AG09319 (cell line): ENCODE results near the gene PALLD.

Experiments used
- DNase-seq: peaks from one replicate; pipeline ENCODE4 v3.0.0-alpha.2; 2010; ENCODE audit warnings: low read depth; ENCODE audit errors: extremely low read depth
- TF ChIP-seq, protein P1 (sequence below): IDR thresholded peaks from 2 replicates; pipeline ENCODE4 v1.5.1; 2011; ENCODE audit warnings: low read depth, mild to moderate bottlenecking, inconsistent platforms, low read length, moderate library complexity

Gene PALLD

DNA sequence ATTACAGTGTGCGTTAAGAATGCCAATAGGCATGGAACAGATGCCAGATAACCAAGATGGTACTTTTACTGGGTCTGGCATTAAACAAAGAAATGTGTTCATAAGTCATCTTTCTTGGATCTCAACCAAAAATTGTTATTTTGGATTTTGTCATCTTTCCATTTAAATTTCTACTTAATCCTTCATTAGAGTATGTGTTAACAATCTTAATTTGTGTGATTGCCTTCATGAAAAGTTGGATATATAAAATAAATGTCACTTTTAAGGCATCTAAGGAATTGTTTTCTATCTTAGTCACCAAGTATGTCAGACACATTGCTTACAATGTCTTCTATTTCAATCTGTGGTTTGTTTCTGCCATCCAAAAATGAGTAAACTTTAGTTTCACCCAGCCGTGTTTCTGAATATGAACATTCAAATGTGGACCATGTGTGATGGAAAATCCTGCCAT, 87.5 kb downstream of the PALLD start:
- TF ChIP-seq, protein P1, sequence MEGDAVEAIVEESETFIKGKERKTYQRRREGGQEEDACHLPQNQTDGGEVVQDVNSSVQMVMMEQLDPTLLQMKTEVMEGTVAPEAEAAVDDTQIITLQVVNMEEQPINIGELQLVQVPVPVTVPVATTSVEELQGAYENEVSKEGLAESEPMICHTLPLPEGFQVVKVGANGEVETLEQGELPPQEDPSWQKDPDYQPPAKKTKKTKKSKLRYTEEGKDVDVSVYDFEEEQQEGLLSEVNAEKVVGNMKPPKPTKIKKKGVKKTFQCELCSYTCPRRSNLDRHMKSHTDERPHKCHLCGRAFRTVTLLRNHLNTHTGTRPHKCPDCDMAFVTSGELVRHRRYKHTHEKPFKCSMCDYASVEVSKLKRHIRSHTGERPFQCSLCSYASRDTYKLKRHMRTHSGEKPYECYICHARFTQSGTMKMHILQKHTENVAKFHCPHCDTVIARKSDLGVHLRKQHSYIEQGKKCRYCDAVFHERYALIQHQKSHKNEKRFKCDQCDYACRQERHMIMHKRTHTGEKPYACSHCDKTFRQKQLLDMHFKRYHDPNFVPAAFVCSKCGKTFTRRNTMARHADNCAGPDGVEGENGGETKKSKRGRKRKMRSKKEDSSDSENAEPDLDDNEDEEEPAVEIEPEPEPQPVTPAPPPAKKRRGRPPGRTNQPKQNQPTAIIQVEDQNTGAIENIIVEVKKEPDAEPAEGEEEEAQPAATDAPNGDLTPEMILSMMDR: no peak
- peak; percentile 27 for DNase-seq

DNA sequence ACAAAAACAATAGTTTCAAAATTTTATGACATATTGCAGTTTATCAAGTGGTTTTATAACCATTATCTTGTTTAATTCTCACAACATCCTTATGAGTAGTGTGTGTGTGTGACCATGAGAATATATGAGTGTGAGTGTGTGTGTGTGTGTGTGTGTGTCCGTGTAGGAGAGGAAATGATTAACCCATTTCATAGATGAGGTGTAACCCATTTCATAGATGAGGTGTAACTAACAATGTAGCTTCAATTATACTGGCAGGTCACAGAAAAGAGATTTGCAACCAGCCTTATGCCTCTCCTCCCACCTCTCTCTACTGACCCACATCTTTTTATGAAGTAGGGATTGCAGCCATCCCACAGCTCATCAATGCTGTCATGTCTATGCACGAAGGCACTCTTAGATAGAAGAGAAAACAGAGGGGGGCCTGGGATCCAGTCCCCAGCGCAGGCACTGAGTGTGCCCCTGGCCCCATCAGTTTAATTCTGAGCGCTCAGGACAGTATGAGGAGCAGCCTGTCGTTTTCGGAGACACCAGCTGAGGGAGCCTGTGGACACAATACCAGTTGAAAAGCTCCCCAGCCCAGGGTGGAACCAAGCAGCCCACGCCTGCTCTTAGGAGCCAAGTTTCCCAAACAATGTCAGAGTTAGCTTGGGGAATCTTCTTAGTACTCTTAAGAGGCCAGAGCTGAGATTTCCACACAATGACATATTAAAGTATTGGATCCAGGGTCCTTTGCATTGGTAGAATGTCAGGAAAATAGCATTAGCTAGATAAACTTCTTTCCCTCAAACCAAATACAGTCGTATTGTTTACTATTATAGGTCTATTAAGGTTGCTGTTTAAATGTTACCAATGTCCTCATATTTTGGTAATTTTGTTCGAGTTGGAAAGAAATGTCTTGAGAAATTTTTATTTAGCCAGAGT, 88.6 kb downstream of the PALLD start:
- DNase-seq: peak; percentile 61
- TF ChIP-seq, protein P1: peak; percentile 83

DNA sequence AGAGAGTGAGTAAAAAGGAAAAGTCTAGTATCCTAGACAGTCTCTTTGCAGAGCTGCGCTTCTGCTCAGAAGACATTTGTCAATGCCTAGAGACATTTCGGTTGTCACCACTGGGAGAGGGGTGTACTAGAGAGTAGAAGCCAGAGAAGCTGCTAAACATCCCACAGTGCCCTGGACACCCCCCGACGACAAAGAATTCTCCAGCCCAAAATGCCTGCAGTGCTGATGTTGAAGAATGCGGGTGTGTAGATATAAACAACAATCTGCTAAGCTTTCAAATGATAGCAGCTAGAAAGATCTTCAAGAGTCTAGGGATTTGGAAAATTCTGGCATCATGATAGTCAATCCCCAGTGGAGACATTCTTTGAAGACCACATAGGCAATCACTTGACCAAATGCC, 90.1 kb downstream of the PALLD start:
- no peak for DNase-seq
- TF ChIP-seq, protein P1: no peak

DNA sequence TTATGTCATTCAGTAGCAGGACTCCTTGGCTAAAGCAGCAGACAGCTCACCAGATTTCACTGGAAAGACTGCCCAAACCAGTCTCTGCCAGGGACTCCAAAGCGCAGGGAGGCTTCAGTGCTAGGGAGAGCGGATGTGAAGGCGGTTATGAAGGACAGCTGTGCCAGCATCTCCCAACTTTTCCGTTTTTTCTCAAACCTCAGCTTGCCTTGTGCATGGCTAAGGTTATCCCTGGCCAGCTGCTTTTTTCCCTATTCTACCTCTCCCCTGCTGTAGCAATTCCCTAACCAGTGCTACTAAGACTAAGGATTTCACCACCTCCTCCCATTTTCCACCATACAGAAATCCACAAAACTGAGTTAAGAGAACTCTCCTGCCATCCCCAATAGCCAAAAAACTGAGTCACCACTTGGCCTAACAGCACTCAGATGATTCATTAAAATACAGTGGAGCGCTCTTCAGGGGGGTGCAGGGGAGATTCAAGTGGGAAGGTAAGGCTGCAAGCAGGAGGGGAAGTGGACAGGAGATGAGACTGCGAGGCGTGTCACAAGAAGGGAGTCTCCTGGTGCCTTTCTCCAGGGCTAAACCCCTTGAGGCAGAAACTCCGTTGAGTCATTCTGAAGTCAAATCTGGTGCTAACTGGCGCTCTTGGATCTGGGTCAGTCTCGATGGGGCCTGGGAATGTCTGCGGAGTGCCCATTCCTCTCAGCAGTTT, 90.7 kb downstream of the PALLD start:
- TF ChIP-seq, protein P1: no peak
- peak; percentile 34 for DNase-seq

DNA sequence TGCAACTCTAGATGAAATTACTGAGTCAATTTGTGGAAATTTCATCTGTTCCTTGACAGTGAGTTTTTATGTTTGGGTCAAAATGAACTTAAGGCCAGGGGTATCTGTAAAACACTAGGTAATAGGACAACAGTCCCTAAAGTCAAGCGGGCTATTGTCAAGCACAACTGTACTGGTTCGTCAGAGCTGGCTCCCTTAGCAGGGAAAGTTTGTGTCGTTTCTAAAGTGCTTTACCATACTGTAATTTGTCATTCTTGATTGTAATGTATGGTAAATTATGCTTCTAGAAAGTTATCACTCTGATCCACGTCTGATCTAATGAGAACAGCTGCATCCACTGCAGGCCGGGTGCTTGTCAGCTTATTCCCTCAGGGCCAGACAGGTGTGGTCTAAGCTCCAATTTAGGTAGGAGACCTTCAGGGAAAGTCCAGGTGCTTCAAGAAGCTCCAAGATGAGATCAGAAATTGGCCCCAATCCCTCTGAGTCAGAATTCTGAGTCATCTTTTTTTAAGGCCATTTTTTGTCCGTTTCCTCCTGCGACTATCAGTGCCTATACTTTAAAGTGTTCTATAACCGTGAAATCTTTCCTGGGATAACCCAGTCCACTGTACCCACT, 92.2 kb downstream of the PALLD start:
- DNase-seq: no peak
- TF ChIP-seq, protein P1: no peak

DNA sequence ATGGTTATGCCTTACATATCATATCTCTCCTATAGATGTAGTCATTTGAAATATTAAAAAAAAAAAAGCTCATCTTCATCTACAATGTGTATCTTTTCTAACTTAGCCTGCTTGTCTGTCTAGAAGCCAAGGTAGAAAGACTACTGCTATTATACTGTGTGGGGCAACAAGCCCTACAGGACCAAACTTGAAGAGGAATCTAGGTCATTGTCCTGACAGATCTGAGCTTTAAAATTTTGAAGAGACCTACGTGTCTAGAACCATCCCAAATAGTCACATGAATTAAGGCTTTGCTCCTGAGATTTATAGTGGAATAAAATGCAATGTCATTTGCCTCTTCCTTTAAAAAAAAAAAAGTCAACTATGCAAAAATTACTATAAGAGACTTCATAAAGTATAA, 95.8 kb downstream of the PALLD start:
- DNase-seq: no peak

More for the DNA sequence above, 95.8 kb downstream of the PALLD start:
- TF ChIP-seq, protein P1: no peak
